Kidney epithelial cell (primary cell): ENCODE results near the gene HECA. TPM values are rescaled to one million over a fixed set of nuclear protein-coding genes. Genes with fewer than 3 reads are reported as not detected.
"Not testable (repeated sequence)": the region's sequence is repeated elsewhere in the genome, so short reads cannot be mapped to it uniquely, and the experiment has no call there.

ENCODE experiments used
- DNase-seq: peaks from one replicate; pipeline ENCODE4 v3.0.0-alpha.2; 2010; ENCODE audit warnings: low read depth
- H3K27me3 ChIP-seq: 2 replicates; pipeline ENCODE4 v1.6.0; 2011; ENCODE audit warnings: low read length; ENCODE audit not compliant: control insufficient read depth, insufficient read depth
- H3K36me3 ChIP-seq: 2 replicates; pipeline ENCODE4 v1.5.1; 2011; ENCODE audit warnings: low read length; ENCODE audit not compliant: control insufficient read depth, insufficient read depth
- H3K4me3 ChIP-seq: 2 replicates; pipeline ENCODE4 v1.5.1; 2011; ENCODE audit warnings: low read depth, mild to moderate bottlenecking, control low read depth, low read length
- total RNA-seq: library from RNA; depleted of rRNA; stranded (reverse); fragments of >200 nt; gene quantifications from 2 replicates; pipeline ENCODE4 v1.2.3, GENCODE V29; 2015
- TF ChIP-seq, protein P1 (sequence below): IDR thresholded peaks from 2 replicates; pipeline ENCODE4 v1.5.1; 2011; ENCODE audit warnings: mild to moderate bottlenecking, moderate library complexity, low read length, control low read depth, inconsistent platforms; ENCODE audit not compliant: insufficient read depth, poor library complexity, severe bottlenecking

HECA gene
- total RNA-seq, 1 donor from 2014 or later, result 18.7 TPM

DNA sequence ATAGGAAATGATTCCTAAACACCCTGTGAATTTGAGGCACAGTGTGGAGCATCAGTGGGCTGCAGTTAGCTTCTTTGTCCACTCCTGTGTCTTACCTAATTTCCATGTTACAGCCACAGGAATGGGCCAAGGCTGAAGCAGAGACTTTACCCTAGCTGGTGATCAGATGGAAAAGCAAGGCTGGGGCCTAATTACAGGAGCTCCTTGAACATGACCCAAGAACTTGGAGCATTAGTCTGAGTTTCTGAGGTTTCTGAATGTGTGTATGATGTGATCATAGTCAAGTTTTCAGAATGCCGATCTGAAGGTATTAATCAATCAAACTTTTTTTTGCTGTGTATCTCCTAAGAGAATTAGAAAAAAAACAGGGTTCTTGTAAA, 18.0 kb downstream of the HECA start:
- DNase-seq, result no peak
- no peaks in the 10 kb centered on the region for H3K27me3 ChIP-seq
- TF ChIP-seq, protein P1, sequence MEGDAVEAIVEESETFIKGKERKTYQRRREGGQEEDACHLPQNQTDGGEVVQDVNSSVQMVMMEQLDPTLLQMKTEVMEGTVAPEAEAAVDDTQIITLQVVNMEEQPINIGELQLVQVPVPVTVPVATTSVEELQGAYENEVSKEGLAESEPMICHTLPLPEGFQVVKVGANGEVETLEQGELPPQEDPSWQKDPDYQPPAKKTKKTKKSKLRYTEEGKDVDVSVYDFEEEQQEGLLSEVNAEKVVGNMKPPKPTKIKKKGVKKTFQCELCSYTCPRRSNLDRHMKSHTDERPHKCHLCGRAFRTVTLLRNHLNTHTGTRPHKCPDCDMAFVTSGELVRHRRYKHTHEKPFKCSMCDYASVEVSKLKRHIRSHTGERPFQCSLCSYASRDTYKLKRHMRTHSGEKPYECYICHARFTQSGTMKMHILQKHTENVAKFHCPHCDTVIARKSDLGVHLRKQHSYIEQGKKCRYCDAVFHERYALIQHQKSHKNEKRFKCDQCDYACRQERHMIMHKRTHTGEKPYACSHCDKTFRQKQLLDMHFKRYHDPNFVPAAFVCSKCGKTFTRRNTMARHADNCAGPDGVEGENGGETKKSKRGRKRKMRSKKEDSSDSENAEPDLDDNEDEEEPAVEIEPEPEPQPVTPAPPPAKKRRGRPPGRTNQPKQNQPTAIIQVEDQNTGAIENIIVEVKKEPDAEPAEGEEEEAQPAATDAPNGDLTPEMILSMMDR, result no peak
- H3K36me3 ChIP-seq, result no peaks in the 10 kb centered on the region
- H3K4me3 ChIP-seq, result no peak overlapping the region

DNA sequence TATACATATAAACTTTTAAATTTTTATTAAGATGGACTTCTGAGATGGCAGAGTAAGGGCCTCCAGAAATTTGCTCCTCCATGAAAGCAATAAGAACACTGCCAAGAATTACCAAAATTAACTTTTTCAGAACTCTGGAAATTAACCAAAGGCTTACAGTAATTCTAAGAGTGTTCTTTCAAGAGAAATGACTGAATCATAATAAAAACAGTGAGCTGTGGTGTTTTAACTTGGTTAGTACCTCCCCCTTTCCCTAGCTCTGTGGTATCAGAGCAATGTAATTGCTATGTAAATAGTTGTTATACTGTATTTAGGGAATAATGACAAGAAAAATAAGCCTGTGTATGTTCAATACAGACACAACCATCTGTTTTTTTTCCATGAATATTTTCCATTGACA, 19.0 kb downstream of the HECA start:
- DNase-seq, result no peak
- H3K27me3 ChIP-seq, result no peaks in the 10 kb centered on the region
- TF ChIP-seq, protein P1, result no peak
- H3K4me3 ChIP-seq, result no peak overlapping the region
- no peaks in the 10 kb centered on the region for H3K36me3 ChIP-seq

DNA sequence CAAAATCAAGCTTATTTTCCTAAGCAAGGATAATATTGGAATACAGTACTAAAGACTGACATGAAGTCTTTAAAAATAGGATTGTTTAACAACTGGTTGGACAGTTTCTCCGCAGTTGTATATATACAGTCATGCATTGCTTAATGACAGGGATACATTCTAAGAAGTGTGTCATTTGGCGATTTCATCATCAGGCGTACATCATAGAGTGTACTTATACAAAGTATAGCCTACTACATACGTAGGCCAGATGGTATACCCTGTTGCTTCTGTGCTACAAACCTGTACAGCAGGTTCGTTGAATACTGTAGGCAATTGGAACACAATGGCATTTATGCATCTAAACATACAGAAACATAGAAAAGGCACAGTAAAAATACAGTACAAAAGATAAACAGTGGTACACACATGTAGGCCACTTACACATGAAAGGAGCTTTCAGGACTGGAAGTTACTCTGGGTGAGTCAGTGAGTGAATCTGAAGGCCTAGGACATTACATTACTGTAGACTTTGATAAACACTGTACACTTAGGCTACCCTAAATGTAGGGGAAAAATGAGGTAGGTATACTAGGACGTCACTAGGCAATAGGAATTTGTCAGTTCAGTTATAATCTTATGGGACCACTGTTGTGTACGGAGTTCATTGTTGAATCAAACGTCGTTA, 20.1 kb downstream of the HECA start:
- TF ChIP-seq, protein P1, result no peak
- DNase-seq, result no peak
- no peak overlapping the region for H3K4me3 ChIP-seq
- H3K27me3 ChIP-seq, result no peaks in the 10 kb centered on the region
- no peaks in the 10 kb centered on the region for H3K36me3 ChIP-seq

DNA sequence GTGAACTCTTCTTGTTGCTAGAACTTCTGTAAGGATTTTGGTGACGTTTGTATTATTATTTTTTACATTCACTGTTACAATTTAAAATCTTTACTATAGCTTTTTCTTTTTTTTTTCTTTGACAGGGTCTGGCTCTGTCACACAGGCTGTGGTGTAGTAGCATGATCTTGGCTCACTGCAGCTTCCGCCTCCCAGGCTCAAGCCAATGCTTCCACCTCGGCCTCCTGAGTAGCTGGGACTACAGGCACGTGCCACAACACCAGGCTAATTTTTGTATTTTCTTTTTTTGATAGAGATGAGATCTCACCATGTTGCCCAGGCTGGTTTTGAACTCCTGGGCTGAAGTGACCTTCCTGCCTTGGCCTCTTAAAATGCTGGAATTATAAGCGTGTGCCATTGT, 21.2 kb downstream of the HECA start:
- DNase-seq, result no peak
- Histone ChIP-seq H3K4me3 (no peak overlapping the region), H3K36me3 (no peaks in the 10 kb centered on the region), H3K27me3 (no peaks in the 10 kb centered on the region)
- TF ChIP-seq, protein P1, result no peak

DNA sequence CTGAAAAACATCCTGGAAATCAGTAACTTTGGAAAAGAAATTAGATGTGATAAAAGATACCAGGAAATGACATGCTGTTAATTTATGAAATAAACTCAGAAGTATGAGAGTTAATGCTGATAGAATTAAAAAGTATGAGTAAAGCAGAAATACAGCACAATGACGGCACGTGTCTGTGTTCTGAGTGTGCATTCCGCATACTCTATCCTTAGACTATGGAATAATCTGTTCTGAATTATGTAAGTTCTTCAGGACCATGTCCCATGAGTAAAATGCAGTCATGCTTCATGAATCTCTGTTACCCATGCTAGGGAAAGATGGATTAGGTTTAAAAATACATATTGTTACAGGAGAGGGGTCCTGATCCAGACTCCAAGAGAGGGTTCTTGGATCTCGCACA, 21.7 kb downstream of the HECA start:
- H3K4me3 ChIP-seq, result no peak overlapping the region
- H3K36me3 ChIP-seq, result no peaks in the 10 kb centered on the region
- TF ChIP-seq, protein P1, result no peak
- no peaks in the 10 kb centered on the region for H3K27me3 ChIP-seq
- no peak for DNase-seq

DNA sequence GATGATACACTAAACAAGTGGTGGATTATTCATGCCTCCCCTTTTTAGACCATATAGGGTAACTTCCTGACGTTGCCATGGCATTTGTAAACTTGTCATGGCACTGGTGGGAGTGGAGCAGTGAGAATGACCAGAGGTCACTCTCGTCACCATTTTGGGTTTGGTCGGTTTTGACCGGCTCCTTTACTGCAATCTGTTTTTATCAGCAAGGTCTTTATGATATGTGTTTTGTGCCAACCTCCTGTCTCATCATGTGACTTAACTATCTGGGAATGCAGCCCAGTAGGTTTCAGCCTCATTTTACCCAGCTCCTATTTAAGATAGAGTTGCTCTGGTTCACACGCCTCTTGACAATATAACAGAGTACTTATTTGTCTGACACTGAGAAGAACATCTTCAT, 22.2 kb downstream of the HECA start:
- not testable (repeated sequence) for H3K36me3 ChIP-seq, H3K27me3 ChIP-seq, DNase-seq, H3K4me3 ChIP-seq
